Measurements from ENCODE around the gene SLC34A3.

GRCh38 chr9:137194909-137195308 lies 35.8 kb upstream of the SLC34A3 start:
- no peak for TF ChIP-seq REST (IDR thresholded peaks at IDR 0.05; ENCODE audit: insufficient read depth in 1 of 2, low read depth in 2 of 2, low read length in 2 of 2)
- TF ChIP-seq TAF1 (IDR thresholded peaks at IDR 0.05; ENCODE audit: borderline replicate concordance, insufficient read depth, low read length), result no peak
- no peak for TF ChIP-seq POLR2AphosphoS5 (IDR thresholded peaks at IDR 0.05; ENCODE audit: low read depth, low read length)
- no peak for TF ChIP-seq SIN3A (IDR thresholded peaks at IDR 0.05; ENCODE audit: borderline replicate concordance, insufficient read depth, low read length)

All from PFSK-1 (cell line).